HG02884 (cell line): ENCODE results near the gene ARHGAP28.

Experiments used
- ATAC-seq: cut with Tn5 transposase; IDR thresholded peaks from one replicate; pipeline ENCODE4 v1.9.1; 2021; ENCODE audit warnings: mild to moderate bottlenecking, moderate library complexity; ENCODE audit not compliant: unreplicated experiment

Gene ARHGAP28

GRCh38 chr18:6950641-6951040 is 221.1 kb downstream of the ARHGAP28 start:
- ATAC-seq: no peak

DNA sequence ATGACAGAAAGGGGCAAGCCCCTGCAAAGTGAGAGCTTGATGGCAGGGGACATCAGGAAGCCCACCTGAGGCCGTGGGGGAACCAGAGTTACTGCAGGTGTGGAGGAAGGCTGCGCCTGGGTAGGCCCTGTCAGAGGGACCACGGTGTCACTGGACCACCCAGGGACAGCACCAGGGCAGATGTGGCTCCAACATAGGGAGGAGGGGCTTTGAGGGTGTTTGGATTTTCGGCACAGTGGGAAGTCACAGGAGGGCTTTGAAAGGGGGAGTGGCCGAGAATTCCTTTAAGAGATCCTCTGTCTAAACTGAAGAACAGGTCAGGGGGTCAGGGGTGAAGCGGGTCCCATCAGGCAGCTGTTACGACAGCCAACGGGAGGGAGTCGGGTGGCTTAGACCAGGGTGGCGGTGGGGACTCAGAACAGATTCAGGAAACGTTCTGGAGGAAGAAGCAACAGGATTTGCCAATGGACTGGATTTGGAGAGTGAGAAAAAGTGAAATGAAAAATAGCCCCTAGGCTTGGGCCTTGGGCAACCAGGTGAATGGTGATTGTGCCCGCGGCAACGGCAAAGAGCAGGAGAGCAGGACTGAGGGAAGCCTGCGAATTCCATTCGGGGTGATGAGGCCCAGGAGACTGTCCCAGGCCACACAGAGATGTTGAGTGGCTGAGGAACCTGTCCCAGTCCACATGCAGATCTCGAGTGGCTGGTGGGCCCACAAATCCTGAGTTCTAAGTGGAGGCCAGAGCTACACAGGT is 222.0 kb downstream of the ARHGAP28 start:
- no peak for ATAC-seq

- no peak for ATAC-seq
Measured at GRCh38 chr18:6954501-6954900, 225.0 kb downstream of the ARHGAP28 start.

DNA sequence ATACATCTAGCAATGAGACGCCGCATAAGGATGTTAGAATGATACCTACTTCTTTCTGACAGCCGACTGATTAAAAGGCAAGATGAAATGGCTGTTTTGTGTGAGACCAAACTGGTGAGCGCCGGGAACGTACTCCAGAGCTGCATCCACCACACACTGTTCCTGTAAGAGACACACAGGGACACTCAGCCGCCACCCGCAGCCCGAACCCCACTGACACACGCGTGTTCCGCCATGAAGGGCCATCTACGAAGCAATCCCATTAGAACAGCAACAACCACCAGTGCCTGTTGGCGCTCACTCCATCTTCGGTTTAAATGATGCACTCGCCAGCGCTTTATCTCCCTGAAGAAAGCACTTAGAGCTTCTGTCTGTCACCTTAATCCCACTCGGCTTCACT is 225.8 kb downstream of the ARHGAP28 start:
- ATAC-seq: no peak

- ATAC-seq: no peak
Measured at GRCh38 chr18:6956495-6956894, 227.0 kb downstream of the ARHGAP28 start.

GRCh38 chr18:6956999-6957398 is 227.5 kb downstream of the ARHGAP28 start:
- no peak for ATAC-seq

DNA sequence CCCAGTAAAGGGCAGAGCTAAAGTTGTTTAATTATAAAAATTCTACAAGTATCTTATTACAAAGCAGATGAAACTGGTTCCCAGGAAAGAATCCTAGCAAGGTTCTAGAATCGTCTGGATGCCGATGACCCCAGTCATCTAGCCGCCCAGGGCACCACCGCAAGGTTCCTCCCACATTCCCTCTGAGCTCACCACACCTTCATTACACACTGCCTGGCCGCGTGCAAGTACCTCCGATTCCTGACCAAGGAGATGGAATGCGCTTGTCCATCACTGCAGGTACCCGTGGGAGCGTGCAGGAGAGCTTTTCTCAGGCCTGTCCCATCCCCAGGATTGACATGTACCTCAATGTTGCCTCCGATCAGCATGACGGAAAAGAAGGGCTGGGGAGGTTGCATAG is 229.6 kb downstream of the ARHGAP28 start:
- ATAC-seq: no peak

GRCh38 chr18:6960124-6960523 is 230.6 kb downstream of the ARHGAP28 start:
- no peak for ATAC-seq

DNA sequence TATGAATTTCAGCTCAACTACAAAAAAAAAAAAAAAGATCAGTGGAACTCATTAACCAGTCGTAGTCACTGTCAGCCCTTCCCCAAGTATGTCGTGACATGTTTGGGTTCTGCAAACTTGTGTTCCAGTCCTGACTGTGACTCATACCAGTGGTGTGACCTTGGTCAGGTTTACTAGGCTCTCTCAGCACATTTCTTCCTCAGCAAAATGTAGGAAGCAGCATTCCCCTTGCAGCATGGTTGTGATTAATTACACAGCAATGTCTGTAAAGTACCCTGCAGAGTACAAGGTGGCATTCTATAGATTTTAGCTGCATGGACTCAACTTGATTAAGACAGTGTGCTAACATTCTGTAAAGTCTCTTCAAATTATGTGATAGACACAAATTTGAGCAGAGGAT is 231.1 kb downstream of the ARHGAP28 start:
- no peak for ATAC-seq

- no peak for ATAC-seq
Measured at GRCh38 chr18:6961331-6961730, 231.8 kb downstream of the ARHGAP28 start.

DNA sequence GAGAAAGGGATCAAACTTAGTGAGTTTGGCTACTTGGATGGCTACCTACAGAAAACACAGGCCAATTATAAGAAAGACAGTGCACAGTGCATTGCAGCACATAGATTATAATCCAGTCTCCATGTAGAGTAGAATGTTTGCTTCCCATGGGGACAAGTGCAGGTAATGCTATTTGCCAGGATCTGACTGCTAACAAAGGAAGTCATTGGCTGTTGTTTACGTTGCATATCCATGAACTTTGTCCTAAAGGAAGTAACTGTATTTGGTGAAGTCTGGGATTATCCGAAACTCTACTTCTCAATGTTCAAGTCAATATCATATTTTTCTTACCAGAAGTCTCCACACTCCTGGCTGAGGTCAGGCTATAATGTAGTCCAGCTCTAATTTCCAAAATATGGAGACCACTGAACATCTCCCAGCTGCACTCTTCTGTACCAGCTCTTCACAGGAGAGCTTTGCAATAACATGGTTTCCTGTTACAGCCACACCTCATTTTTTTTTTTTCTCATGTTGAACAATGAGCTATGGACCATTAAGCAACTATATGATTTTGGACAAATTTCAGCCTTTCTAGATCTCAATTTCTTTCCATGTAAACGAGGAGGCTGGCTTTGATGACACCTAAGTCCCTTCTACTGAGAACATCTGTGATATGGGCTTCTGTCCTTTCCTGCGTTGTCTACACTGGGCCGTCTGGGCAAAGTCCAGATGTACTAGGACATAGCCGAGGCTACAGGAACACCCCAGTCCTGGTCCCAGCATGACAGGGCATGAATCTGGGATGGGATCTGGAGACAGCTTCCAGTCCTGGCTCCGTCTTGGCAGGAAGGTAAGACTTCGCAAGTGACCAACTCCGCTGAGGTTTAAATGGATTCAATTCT is 233.3 kb downstream of the ARHGAP28 start:
- ATAC-seq: no peak

- no peak for ATAC-seq
Measured at GRCh38 chr18:6963452-6964097, 234.1 kb downstream of the ARHGAP28 start.
